ENCODE data around the gene WDPCP. TPM values are rescaled to one million over a fixed set of nuclear protein-coding genes. Genes with fewer than 3 reads are reported as not detected.

WDPCP gene
- total RNA-seq, 1 donor from 2014 or later: 13.3 TPM

GRCh38 chr2:63525905-63526304, 62.4 kb downstream of the WDPCP start:
- intact Hi-C loops (cut with DNase I): no loop called here
- no peak for DNase-seq (ENCODE audit: extremely low spot score in 2 of 2)
- H3K4me3 ChIP-seq: no peak overlapping the region
- H3K36me3 ChIP-seq: no peaks in the 10 kb centered on the region
- no peaks in the 10 kb centered on the region for H3K27me3 ChIP-seq
- no peaks in the 10 kb centered on the region for H3K4me1 ChIP-seq
- H3K27ac ChIP-seq: no peak overlapping the region
- TF ChIP-seq POLR2AphosphoS5 (IDR thresholded peaks at IDR 0.05; ENCODE audit: insufficient read depth in 1 of 2, low read depth in 1 of 2) (no peak), CTCF (IDR thresholded peaks at IDR 0.05) (no peak), POLR2A (IDR thresholded peaks at IDR 0.05) (no peak)
- H3K9me3 ChIP-seq: peaks cover 4% of the 10 kb centered on the region

GRCh38 chr2:63522950-63523349, 65.3 kb downstream of the WDPCP start:
- Histone ChIP-seq H3K27ac (no peak overlapping the region), H3K9me3 (peaks cover 8% of the 10 kb centered on the region), H3K36me3 (no peaks in the 10 kb centered on the region), H3K4me1 (no peaks in the 10 kb centered on the region), H3K4me3 (no peak overlapping the region), H3K27me3 (no peaks in the 10 kb centered on the region)
- DNase-seq (ENCODE audit: extremely low spot score in 2 of 2): no peak
- no peak for TF ChIP-seq CTCF (IDR thresholded peaks at IDR 0.05)
- no peak for TF ChIP-seq POLR2AphosphoS5 (IDR thresholded peaks at IDR 0.05; ENCODE audit: insufficient read depth in 1 of 2, low read depth in 1 of 2)
- TF ChIP-seq POLR2A (IDR thresholded peaks at IDR 0.05): no peak
- intact Hi-C loops (cut with DNase I): no loop called here

GRCh38 chr2:63520793-63521192, 67.5 kb downstream of the WDPCP start:
- Histone ChIP-seq H3K4me1 (no peaks in the 10 kb centered on the region), H3K9me3 (peaks cover 8% of the 10 kb centered on the region), H3K27me3 (no peaks in the 10 kb centered on the region), H3K4me3 (no peak overlapping the region), H3K36me3 (no peaks in the 10 kb centered on the region), H3K27ac (no peak overlapping the region)
- TF ChIP-seq POLR2A (IDR thresholded peaks at IDR 0.05) (no peak), POLR2AphosphoS5 (IDR thresholded peaks at IDR 0.05; ENCODE audit: insufficient read depth in 1 of 2, low read depth in 1 of 2) (no peak), CTCF (IDR thresholded peaks at IDR 0.05) (no peak)
- intact Hi-C loops (cut with DNase I): no loop called here
- no peak for DNase-seq (ENCODE audit: extremely low spot score in 2 of 2)

GRCh38 chr2:63514781-63515180, 73.5 kb downstream of the WDPCP start:
- Histone ChIP-seq H3K4me3 (no peak overlapping the region), H3K27ac (no peak overlapping the region), H3K4me1 (no peaks in the 10 kb centered on the region), H3K9me3 (no peaks in the 10 kb centered on the region), H3K36me3 (no peaks in the 10 kb centered on the region), H3K27me3 (no peaks in the 10 kb centered on the region)
- no peak for TF ChIP-seq CTCF (IDR thresholded peaks at IDR 0.05)
- no peak for TF ChIP-seq POLR2AphosphoS5 (IDR thresholded peaks at IDR 0.05; ENCODE audit: insufficient read depth in 1 of 2, low read depth in 1 of 2)
- TF ChIP-seq POLR2A (IDR thresholded peaks at IDR 0.05): no peak
- DNase-seq (ENCODE audit: extremely low spot score in 2 of 2): no peak
- intact Hi-C loops (cut with DNase I): no loop called here

DNA sequence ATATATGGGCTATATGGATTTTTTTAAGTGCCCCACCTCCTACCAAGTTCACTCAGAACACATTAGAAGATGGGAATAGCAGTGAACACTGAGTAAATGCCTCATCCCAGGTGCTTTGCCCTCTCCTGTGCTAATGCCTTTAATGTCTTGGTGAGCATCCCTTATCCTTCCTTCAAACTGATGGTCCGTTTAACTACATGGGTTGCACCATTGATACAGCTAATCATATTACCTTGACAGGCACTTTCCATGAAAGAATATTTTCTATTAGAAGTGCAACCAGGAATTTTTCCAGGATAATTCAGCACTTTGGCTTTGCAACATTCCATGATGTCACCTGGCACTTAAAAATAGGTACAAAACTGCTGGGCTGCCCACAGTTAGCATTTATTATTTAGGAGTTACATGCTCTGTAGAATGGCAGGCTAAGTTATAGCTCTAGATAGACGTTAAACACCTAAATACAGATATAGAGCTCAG, 74.0 kb downstream of the WDPCP start:
- no peaks in the 10 kb centered on the region for H3K4me1 ChIP-seq
- no peak overlapping the region for H3K27ac ChIP-seq
- intact Hi-C loops (cut with DNase I): no loop called here
- H3K36me3 ChIP-seq: no peaks in the 10 kb centered on the region
- H3K4me3 ChIP-seq: no peak overlapping the region
- no peaks in the 10 kb centered on the region for H3K9me3 ChIP-seq
- H3K27me3 ChIP-seq: no peaks in the 10 kb centered on the region
- DNase-seq (ENCODE audit: extremely low spot score in 2 of 2): no peak
- TF ChIP-seq CTCF (IDR thresholded peaks at IDR 0.05) (no peak), POLR2AphosphoS5 (IDR thresholded peaks at IDR 0.05; ENCODE audit: insufficient read depth in 1 of 2, low read depth in 1 of 2) (no peak), POLR2A (IDR thresholded peaks at IDR 0.05) (no peak)

Measured in vagina (tissue), 2 donors.